Limb (tissue), 2 donors: ENCODE data around the gene EFHC1.

Source experiments
- DNase-seq, 2 donors: peaks; one replicate each; pipeline ENCODE4 v3.0.0-alpha.2; 2016; ENCODE audit errors: extremely low spot score in 2 of 2

Gene EFHC1

DNA sequence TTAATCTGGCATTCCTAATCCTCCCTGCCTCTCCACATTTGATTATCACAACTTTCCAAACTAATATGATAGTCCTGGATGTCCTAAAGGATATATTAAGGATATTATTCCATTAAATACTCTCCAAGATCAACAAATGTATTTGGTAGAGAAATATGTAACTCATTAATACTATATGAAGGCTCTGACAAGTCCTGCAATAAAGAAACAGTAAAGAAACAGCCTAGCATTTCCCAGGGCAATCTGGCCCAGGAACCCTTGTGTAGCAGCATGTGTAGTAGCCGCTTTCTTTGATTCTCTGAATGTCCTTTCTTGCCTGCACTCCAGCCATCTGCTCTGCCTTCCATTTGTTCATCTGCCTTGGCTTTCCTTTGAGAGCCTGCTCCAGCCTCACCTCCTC lies 133.0 kb downstream of the EFHC1 start:
- no peak for DNase-seq

GRCh38 chr6:52553719-52554118 lies 133.6 kb downstream of the EFHC1 start:
- no peak for DNase-seq

GRCh38 chr6:52554684-52555280 lies 134.6 kb downstream of the EFHC1 start:
- DNase-seq, result no peak

GRCh38 chr6:52555518-52556233 lies 135.5 kb downstream of the EFHC1 start:
- DNase-seq, result no peak

DNA sequence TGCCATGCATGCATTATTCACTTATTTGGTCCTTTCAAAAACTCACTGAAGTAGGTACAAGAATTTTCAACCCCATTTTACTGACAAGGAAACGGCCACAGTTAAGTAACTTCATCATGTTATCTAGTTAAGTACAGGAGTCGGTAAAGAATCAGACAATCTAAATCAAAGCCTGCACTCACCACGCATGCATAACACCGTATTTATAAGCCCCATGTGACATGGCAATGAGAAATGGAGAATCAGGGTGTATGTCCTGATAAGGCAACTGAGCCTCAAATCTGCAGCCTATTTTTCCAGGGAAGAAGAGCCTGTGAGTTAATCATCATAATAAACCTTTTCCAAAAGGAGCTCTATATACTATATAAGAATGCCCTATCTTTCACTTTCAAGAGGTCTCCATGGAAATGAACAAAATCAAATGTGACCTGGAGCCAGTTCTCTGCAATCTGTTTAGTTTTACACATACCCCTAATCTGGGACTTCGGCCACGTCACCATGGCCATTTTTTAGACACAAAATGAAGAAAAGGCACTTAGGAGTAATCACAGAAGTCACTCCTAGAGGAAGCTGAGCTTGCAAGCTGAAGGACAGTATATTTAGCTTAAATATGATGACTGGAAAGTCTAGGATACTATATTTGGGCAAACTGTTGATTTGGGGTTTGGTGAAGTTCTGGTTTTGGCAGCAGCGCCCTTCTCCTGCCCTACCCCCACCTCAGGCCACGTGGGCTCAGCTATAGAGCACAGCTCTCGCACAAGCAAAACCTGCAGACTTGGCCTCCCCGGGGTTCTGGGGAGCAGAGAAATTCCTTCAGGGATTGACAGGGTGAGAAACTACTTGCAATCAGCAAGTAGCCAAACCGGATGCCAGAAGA lies 137.5 kb downstream of the EFHC1 start:
- no peak for DNase-seq

- DNase-seq, result no peak
Measured at GRCh38 chr6:52558266-52559000, 138.3 kb downstream of the EFHC1 start.

GRCh38 chr6:52560462-52560861 lies 140.3 kb downstream of the EFHC1 start:
- DNase-seq, result no peak

- DNase-seq, result no peak
Measured at GRCh38 chr6:52562911-52563310, 142.8 kb downstream of the EFHC1 start.

- DNase-seq, result no peak
Measured at GRCh38 chr6:52564856-52565255, 144.7 kb downstream of the EFHC1 start.

DNA sequence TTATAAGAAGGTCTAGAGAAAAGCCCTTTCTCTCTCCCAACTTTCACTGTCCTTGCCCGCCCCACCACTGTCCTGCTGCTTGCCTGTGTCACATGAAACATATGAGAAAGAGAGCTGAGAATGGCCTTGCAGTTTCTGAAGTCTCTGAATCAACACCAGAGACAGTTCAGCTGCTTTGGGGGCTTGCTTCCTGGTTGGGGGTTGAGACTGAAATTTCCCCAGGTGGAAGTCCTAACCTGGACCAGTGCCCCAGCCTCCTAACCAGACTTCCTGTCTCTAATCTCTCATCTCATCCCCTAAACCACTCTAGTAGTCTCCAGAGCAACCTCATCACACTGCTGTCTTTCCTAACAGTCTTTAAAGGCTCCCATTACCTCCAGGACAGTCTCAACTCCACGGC lies 146.1 kb downstream of the EFHC1 start:
- DNase-seq, result no peak

DNA sequence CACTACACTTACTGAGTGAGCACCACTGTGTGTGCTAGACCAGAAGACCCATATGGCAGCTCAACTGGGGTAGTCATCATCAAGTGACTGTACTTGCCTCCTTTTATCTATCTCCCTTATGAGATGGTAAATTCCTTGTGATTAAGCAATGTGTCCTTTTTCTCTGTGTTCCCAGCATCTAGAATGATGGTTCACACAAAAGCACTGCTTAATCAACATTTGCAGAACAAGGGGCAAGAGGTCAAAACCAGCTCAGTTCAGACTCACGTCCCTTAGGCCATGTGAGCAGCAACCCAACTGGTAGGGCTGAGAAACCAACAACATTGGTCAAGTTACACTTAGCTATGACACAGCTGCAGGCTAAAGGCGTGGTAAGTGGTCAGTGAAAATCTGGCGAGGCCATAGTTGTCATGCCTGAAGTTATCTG lies 146.7 kb downstream of the EFHC1 start:
- no peak for DNase-seq

GRCh38 chr6:52568320-52568719 lies 148.2 kb downstream of the EFHC1 start:
- DNase-seq, result no peak

GRCh38 chr6:52570291-52570700 lies 150.2 kb downstream of the EFHC1 start:
- peak in 1 of 2 donors; percentile 66 for DNase-seq

DNA sequence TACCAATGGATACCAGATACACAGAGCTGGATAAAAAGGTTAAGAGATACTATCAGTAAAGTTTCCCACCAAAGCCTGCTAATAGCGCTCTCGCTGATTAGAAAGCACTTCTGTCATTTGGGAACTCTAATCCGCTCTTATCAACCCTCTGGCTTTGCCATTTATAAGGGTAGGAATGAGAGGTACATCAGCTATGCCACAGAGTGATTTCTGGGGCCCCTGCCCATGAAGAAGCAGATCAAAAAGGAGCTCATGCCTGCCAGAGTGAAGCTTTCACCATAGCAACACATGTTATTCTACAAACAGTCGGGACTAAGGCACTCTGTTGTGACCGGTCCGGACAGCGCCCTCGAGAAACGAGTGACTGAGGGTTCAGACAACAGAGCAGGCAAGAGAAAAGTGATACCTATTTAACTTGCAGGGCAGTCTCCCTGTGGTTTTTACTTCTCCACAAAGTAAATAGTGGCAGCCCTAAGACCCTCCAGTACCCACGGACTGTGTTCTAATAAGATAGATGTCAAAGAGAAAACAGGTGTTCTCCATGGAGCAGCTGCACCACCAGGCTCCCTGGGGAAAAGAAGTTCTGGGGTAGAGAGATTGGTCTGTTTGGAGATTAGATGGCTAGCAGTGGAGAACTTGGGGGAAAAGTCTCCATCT lies 151.1 kb downstream of the EFHC1 start:
- no peak for DNase-seq

- DNase-seq, result no peak
Measured at GRCh38 chr6:52572536-52572935, 152.4 kb downstream of the EFHC1 start.

- no peak for DNase-seq
Measured at GRCh38 chr6:52573295-52573694, 153.2 kb downstream of the EFHC1 start.
